NCI-H510A treated with DMSO at 0.1 percent for 48 hours (cell line): ENCODE measurements around the gene IQSEC3.

Experiments used
- DNase-seq: peaks from one replicate; lab custom pipeline; 2025; lab: John Stamatoyannopoulos, UW

The IQSEC3 gene

DNA sequence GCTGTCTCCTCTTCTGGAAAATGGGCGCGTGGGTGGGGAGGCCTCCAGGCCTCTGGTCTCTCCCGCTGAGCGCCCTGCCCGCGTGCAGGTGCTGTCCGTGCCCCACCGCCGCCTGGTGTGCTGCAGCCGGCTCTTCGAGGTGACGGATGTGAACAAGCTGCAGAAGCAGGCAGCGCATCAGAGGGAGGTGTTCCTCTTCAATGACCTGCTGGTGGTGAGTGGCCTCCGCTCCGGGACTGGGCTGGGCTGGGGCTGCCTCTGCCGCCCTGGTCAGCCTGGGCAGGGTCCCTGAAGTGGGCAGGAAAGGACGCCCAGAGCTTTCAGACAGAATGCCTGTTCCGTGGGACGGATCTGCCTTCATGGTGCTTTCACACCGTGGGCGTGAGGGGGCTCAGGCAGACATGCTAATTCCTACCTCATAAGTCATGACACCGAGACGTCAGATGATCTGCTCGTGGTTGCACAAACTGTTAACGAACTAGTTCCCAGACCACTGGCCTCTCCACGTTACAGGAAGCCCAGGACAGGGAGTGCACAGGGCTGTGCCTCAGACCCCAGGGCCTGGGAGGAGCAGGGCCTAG, 96.9 kb downstream of the IQSEC3 start:
- no peak for DNase-seq

DNA sequence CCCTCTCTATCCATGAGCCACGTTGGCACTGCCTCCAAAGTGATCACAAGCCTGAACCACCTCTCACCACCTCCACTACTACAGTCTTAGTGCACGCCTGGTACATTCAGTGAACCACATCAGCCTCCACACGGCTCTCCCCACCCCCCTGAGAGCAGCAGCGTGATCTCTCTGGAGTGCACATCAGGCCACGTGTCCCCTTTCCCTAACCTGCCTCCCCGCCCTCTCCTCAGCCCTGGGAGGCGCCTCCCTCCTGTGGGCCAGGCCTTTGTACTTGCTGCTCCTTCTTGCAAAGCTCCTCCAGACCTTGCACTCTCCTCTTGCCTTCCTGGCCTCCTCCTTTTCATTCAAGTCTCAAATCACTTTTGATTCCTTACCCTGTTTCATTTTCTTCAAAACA, 97.6 kb downstream of the IQSEC3 start:
- DNase-seq: peak; percentile 80

DNA sequence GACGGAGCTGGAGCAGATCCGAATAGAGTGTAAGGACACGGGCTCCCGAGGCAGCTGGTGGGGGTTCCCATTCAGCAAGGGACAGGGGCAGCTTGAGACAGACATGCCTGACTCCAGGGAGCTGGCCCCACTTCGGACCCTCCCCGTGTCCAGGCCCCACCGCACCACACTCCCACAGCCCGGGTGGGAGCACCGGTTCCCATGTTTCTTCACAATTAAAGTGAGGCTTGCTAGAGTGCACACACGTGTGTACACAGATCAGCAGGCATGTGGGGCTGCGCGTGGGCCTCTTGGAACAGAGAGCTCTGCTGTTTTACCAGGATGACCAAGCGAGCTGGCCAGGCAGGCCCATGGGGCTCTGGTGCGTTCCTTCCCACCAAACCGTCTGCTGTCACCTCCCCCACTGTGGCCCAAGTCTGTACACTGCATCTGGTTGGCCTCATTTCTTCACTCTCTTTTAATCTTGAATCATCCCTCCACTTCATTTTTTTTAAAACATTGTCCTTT, 99.3 kb downstream of the IQSEC3 start:
- DNase-seq: no peak

DNA sequence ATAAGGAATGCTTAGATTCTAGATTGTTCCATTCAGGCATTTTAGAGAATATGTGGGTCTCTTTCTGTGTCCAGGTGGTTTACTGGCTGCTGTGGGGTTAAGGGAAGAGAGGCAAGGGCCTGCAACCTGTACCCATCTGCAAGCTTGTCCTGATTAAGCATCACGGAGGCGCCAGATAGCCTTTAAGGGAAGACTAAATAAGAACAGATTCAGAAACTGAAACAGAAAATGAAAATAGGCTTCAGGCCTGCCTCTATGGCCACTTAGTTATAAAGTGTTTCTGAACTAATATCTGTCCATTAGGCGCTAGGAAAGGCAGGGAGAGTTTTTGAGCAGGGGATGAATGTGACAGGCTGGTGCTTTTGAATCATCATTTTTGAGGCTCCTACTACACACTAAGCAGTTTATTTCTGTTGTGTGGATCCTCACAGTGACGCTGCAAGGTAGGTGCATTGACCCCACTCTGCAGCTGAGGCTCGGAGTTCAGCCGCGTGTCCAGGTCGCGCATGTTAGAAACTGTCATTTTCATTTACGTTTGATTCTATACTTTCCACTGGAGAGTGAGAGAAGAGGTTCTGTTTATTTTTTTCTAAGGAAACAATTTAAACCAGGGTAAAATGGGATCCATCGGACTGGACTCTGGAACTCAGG, 100.0 kb downstream of the IQSEC3 start:
- DNase-seq: no peak

DNA sequence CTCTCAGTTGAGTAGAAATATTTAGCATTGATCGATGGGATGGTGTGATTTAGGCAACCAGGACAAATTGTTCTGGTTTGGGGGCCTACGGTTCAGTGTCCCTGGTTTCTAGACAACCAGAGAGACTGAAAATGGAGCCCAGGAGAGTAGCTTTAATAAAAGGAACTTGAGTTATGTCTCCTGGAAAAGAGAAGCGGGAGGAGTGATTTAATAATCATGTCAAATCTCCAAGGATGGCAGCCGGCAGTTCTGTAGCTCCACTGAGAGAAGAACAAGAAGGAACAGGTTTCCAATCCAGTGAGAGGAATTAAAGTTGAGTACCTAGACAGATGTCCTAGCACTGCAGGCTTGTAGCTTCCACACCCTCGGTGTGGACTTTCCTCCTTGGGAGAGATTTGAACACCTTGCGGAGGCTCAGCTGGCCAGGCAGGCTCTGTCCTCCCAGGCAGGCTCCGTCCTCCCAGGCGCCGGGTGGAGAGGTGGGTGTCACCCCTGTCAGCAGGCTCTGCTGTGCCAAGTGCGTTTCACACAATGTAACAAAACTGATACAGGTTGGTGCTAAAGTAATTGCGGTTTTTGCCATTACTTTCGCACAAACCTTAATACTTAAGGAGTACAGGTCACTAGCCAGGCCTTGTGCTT, 101.5 kb downstream of the IQSEC3 start:
- no peak for DNase-seq

DNA sequence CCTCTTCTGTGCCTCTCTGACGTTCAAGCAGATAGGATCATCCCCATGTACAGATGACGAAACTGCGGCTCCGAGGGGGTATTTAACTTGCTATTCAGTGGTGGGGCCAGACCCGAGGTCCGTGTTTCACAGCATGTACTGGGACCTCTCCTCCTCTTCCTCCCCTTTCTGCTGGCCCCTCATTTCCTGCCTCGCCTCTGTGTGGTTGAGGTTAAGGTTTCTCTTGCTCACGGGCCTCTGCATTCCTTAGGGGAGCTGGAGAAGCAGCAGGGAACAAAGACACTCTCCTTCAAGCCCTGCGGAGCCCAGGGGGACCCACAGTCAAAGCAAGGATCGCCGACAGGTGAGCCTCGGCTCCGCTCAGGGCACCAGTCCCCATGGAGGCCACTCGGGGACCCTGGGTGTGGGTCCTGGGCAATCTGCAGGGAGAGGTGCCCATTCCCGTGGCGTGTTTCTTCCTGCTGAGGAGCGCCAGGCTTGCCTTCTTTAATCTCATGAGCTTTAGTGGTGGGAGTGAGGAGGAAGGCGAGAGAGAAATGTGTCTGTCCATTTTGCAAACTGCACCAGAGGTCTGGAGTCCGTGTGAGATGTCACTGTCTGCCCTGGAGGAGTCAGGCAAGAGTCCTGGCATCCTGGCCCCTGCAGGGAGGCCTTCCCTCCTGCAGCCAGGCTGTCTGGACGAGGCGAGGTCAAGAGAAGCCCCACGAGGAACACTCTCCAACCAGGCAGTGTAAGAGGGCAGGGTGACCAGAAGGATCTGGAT, 102.4 kb downstream of the IQSEC3 start:
- DNase-seq: no peak

DNA sequence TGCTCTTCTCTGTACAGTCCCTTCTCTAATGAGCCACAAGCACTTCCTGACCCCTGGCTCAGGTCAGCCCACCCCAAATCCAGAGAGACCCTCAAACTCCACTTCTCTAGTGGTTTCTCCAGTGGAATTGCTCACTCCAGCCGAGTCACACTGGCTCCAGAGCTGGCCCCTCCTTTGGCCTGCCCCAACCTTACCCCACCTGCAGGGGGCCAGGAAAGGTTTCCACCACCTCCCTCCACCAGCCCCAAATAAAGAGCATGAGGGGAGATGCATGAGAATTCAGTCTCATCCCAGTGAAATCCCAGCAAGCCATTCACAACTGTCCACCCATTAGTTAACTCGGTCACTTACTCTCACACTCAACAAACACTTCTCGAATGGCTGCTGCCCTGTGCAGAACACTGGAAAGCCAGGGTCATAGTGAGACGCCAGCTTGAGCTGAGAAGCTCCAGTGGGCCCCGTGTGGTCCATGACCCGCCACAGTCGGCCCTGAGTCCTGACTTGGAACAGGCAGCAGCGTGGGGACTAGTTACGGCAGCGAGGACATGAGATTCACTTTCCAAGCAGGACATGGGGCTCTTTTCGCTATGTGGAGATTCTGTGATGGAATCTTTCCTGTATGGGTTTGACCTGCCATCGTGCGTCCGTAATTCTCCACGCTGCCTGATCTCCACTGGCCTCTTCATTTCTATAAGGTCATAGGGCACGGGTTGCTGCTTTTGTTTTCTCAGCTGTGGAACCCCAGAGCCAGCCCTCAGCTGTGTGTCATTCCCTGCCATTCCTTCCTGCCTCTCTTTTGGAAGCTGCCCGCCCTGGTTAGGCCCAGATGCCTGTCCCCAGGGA, 103.2 kb downstream of the IQSEC3 start:
- no peak for DNase-seq

DNA sequence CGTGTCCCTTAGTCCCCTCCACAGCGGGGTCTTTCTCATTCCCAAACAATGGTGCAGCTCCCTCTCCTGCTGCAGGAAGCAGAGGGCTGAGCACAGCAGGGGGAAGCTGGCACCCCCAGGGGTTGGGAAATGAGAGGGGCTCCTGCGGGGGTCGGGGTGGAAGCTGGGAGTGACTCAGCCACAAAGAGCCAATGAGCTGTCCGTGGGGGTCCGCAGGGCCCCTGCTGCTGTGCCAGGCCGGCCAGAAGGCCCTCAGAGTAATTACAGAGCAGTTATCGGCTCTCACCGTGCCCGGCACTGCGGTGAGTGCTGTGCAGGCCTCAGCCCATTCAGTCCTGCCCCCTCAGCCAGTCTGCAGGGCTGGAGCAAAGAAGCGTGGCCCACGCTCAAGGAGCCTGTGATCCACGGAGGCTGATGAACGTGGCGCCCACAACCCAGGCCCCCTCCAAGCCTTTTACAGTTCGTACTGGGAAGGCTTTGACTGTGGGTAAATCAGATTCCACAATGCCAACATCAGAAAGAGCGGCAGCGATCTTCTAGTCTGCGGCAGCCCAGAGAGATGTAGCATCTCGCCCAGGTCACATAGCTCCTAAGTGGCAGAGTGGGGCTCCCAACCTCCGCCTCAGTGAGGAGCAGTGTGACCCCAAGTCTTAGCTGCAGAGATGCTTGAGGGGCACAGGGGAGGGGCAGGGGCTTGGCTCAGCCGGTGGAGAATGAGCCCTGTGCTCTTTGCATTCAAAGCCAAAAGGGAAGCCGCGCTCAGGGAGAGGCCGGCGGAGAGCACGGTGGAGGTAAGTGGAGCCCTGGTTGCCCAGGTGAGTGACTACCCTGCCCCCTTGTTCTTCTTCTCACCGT, 104.0 kb downstream of the IQSEC3 start:
- DNase-seq: no peak

DNA sequence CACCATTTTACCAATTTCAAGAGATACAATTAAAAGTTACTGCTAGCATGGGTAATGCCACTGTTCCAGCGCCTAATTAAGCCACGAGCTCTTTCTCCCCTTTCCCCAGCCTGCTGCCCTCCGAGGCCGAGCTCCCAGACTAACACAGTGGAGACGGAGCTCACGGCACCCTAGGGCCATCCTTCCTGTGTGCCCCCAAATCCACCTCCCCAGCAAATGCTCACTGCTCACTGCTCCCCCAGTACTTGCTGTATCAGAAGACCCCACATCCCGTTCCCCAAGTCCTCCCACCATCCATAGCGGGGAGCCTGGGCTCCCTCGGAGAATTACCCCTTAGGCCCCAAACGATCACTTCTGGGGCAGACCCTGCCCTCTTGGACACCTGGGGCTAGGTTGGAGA, 104.7 kb downstream of the IQSEC3 start:
- no peak for DNase-seq

DNA sequence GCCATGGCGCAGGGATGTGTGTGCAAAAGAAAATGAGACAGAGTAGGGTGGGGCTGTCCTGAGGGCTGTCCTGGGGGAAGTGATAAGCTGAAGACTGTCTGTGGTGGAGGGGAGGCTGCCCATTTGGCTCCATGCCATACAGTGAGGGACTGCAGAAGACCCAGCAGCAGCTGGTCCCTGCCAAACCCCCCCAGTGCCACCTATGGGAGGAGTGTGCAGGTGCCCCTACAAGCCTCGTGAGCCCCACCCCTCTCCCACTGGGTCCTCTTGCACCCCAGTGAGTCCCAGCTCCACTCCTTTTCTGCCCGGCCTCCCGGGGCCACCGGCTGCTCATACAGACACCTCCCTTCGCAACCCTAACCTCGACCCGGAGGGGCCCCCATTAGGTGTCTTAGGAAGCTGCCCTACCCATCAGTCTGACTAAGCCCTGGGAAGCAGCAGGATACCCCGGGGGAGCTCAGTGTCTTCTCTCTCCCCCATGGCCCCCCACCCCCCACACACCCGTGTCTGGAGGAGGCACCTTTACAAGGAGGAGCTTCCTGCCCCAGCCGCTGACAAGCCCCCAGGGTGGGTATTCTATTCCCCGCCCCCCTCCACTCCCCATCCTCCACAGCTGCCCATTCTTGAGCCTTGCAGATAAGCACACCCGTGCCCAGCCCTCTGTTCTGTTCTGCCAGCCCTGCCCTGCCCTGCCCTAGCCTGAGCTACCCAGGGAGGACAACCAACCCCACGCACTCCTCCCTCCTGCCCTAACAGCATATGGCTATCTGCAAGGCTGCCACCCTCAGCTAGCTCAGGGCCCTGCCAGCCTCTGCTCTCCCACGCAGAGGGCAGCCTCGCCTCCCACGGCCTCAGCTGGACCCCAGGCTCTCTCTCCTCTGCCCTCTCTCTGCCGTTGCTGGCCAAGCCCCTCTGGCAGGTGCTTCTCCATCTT, 105.4 kb downstream of the IQSEC3 start:
- no peak for DNase-seq

DNA sequence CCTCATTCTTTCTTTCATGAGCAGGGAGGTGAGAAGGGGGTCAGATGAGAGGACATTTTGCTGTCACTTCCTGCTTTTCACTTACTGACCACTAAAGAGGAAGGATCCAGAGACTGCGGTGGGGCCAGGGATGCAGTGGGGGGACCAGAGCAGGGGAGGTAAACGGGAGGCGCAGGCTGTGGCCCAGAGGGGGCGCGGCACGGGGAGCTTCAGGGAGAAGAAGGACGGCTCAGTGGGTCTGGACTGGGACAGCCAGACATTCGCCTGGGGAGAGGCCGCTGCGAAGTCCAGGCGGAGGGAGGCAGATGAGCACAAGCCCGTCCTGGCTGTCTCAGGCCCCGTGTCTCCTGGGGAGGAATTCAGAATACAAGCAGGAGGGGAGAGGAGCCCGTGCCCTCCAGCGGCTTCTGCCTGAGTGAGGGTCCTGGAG, 106.2 kb downstream of the IQSEC3 start:
- no peak for DNase-seq

DNA sequence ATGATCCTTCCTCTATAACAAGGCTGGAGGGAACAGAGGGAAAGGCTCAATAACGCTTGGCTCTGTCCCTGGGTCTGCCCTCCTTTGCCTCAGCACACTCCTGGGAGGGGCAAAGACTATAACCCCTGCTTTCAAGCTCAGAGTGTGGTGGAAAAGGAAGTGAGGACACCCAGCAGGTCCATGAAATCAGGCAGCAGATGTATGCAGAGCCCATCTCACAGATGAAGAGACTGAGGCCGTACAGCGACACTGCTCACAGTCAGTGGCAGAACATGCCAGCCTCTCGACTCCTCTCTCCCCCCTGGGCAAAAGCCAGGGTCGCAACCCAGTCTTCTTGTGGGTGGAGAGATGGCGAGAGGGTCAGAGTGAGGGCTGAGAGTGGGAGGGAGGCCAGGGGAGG, 107.6 kb downstream of the IQSEC3 start:
- DNase-seq: no peak

DNA sequence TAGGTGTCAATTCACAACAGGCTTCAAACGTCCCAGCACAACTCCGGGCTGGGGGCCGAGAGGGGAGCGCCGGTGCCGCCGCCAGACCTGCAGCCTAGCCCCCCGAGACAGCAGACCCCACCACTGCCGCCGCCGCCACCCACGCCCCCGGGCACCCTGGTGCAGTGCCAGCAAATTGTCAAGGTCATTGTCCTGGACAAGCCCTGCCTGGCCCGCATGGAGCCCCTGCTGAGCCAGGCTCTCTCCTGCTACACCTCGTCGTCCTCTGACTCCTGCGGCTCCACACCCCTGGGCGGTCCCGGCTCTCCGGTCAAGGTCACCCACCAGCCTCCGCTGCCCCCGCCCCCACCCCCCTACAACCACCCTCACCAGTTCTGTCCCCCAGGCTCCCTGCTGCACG, 108.0 kb downstream of the IQSEC3 start:
- no peak for DNase-seq

DNA sequence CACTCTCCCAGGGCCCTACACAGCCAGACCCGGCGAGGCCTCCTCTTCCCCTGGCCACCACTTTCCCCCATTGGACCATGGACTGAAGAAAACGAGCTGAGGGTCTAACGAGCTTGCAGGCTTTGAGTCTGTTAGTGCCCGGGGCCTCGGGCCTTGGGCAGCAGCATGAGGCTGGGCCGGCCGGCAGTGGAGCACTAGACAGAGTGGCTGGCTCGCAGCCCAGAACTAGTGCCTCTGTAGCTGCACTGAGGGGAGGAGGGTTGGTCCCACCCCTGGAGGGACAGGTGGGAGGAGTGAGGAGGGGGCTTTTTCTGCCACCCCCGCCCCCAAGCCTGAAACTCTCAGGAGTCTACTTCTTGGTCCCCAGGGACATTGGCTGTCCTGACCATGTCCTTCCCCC, 108.7 kb downstream of the IQSEC3 start:
- no peak for DNase-seq

DNA sequence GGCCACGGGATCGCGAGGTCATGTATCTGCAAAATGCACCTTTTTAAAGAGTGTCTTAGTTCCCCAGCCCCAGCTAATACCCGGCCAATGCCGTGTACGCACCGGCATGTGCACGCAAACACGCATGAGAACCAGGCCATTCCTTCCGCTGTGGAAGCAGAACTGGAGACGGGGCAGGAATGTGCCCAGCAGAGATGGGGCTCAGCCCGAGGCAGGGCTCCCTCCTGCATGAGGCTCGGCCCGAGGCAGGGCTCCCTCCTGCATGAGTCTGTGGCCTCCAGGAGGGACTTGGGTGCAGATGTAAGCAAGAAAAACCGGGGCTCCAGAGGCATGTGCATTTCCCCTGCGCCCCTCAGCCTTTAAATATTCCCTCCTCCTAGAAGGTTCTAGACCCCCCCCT, 109.2 kb downstream of the IQSEC3 start:
- no peak for DNase-seq

DNA sequence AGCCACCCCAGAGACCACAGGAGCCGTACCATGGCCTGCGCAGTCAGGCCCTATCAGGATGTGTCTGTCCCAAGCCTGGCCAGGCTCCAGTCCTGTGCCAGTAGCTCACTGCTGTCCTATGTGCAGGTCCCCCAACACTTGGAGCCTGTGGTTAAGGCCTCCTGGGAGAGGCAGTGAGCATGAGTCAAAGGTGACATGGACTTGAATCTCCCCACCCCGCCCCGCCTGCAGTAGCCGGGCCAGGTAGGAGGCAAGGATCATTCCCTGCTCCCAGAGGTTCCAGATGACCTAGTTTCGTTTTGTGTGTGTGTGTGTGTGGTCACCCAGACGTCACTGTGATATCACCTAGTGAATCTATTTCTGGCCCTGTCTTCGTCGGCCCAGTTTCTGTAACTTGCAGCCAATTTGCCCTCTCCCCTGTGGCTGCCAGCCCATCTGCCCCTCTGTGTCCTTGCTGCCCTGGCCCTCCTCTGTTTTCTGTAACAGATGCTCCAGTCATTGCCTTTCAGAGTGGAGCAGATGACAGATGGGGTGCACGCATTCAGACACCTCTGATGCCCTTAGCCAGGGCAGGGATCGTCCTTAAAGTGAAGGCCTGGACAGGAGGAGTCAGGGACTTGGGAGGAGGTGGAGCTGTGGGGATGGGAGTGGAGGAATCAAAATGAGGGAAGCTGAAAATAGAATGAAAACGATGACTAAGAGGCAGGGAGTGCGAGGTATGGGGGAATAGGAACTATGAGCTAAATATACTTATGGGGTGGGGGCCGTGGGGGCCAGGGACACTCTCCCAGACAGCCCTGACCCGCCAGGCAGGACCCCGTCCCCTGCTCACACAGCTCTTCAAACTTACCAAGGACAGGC, 110.0 kb downstream of the IQSEC3 start:
- DNase-seq: no peak

DNA sequence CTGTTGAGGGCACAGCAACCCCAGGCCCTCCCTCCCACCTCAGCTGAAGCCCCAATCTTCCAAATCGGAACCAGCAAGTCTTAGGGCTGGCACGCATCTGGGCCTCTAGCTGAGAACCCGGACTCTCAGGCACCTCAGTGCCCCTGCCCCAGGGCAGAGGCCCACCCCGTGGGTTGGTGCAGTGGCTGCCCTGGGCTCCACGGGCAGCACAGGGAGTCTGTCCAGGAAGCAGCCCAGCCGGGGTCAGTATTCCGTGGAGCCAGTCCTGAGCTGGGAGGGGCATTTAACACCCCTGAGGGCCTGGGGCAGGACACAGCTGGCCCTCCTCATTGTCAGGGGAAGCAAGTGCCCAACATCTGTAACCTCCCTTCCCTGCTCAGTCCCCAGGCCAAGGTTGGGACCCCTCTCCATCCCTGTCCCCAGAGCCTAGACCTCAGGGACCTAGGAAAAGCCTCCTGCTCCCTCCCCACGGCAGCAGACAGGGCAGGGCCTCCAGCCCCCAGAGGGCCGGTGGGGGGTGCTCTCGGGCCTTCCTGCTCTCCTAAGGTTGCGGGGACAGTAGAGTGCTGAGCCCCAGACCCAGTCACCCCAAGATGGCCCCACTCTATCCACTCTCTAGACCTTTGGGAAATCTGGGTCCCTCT, 110.9 kb downstream of the IQSEC3 start:
- DNase-seq: no peak
